NCI-H82 treated with DMSO at 0.1 percent for 48 hours (cell line): ENCODE results near the gene SYPL1.

Source experiments
- DNase-seq: peaks from one replicate; lab custom pipeline; 2025; ENCODE audit not compliant: unreplicated experiment; lab: John Stamatoyannopoulos, UW

Gene SYPL1

GRCh38 chr7:106095634-106096033 is 16.5 kb downstream of the SYPL1 start:
- DNase-seq = no peak

- DNase-seq = no peak
Observed at GRCh38 chr7:106094780-106095179, 17.3 kb downstream of the SYPL1 start.

- DNase-seq = no peak
Observed at GRCh38 chr7:106092204-106092603, 19.9 kb downstream of the SYPL1 start.

- DNase-seq = no peak
Observed at GRCh38 chr7:106089647-106090046, 22.5 kb downstream of the SYPL1 start.

- DNase-seq = no peak
Observed at GRCh38 chr7:106088014-106088413, 24.1 kb downstream of the SYPL1 start.

- no peak for DNase-seq
Observed at GRCh38 chr7:106086062-106086461, 26.1 kb downstream of the SYPL1 start.

GRCh38 chr7:106085015-106085414 is 27.1 kb downstream of the SYPL1 start:
- no peak for DNase-seq

GRCh38 chr7:106083717-106084116 is 28.4 kb downstream of the SYPL1 start:
- DNase-seq = no peak

- DNase-seq = no peak
Observed at GRCh38 chr7:106082087-106082854, 29.8 kb downstream of the SYPL1 start.

GRCh38 chr7:106080300-106080987 is 31.7 kb downstream of the SYPL1 start:
- no peak for DNase-seq

GRCh38 chr7:106076537-106076936 is 35.6 kb downstream of the SYPL1 start:
- DNase-seq = no peak

- DNase-seq = no peak
Observed at GRCh38 chr7:106075937-106076336, 36.2 kb downstream of the SYPL1 start.

- no peak for DNase-seq
Observed at GRCh38 chr7:106074257-106074656, 37.9 kb downstream of the SYPL1 start.

GRCh38 chr7:106073701-106074100 is 38.4 kb downstream of the SYPL1 start:
- DNase-seq = no peak

GRCh38 chr7:106072715-106073091 is 39.4 kb downstream of the SYPL1 start:
- no peak for DNase-seq

- peak; percentile 6 for DNase-seq
Observed at GRCh38 chr7:106071999-106072714, 40.0 kb downstream of the SYPL1 start.

- DNase-seq = no peak
Observed at GRCh38 chr7:106071356-106071998, 40.6 kb downstream of the SYPL1 start.

- no peak for DNase-seq
Observed at GRCh38 chr7:106070567-106071254, 41.4 kb downstream of the SYPL1 start.

- DNase-seq = no peak
Observed at GRCh38 chr7:106070201-106070551, 41.9 kb downstream of the SYPL1 start.

- no peak for DNase-seq
Observed at GRCh38 chr7:106069471-106070200, 42.5 kb downstream of the SYPL1 start.
